HCT116 (cell line): ENCODE results near the gene PYGO1. TPM values are rescaled to one million over a fixed set of nuclear protein-coding genes. Genes with fewer than 3 reads are reported as not detected.

Experiments
- ATAC-seq: fragments of 200-7000 bp; cut with Tn5 transposase; 2 replicates; pipeline ENCODE4 v1.9.1; 2020; ENCODE audit warnings: mild to moderate bottlenecking, moderate library complexity
- BruUV-seq: library from RNA; stranded (reverse); fragments of 400-500 nt; replicated peaks from 2 replicates; lab custom pipeline; 2021; lab: Mats Ljungman, UMichigan
- CTCF ChIA-PET: fragments of 300-600 bp; sonication (Branson Sonifier 250); formaldehyde crosslinking; loops from one replicate; lab custom pipeline; 2021; ENCODE audit warnings: antibody characterized with exemption; lab: Charles Lee
- POLR2A ChIA-PET: fragments of 300-600, 350-600 bp; sonication (Branson Sonifier 250); formaldehyde crosslinking; loops from one replicate; lab custom pipeline; 2021; ENCODE audit warnings: antibody characterized with exemption; lab: Charles Lee
- RAD21 ChIA-PET, 2 experiments: fragments of 300-600 bp; sonication (Branson Sonifier 250); formaldehyde crosslinking; loops; one replicate each; lab custom pipeline; 2023; ENCODE audit warnings: low total read pairs in 2 of 2; ENCODE audit not compliant: uncharacterized antibody in 2 of 2, unreplicated experiment in 2 of 2, low non-redundant PET in 1 of 2; lab: Charles Lee
- DNase-seq: peaks from one replicate; pipeline ENCODE4 v3.0.0-alpha.2; 2010; ENCODE audit warnings: low read depth, low spot score
- H2AFZ ChIP-seq: fragments of 200-600 bp; shearing (Covaris generic), sonication (generic); 2 replicates; pipeline ENCODE4 v1.6.1; 2017; ENCODE audit warnings: low read depth, mixed run types, mixed read lengths, antibody characterized with exemption, low read length; ENCODE audit not compliant: poor library complexity, severe bottlenecking
- H3K27ac ChIP-seq: 2 replicates; pipeline ENCODE4 v1.5.1; 2012; ENCODE audit warnings: low read depth, low read length
- H3K27me3 ChIP-seq: fragments of 200-600 bp; sonication (generic); 2 replicates; pipeline ENCODE4 v1.6.1; 2016; ENCODE audit warnings: mixed run types, low read length, mixed read lengths; ENCODE audit not compliant: insufficient read depth
- H3K36me3 ChIP-seq, 2 experiments: fragments of 200-500 bp in 1 of 2; fragments of 200-600 bp in 1 of 2; sonication (Bioruptor generic) in 1 of 2; sonication (generic) in 1 of 2; 2 replicates each; pipeline versions ENCODE4 v1.5.1 to v1.6.1; 2014 to 2016; ENCODE audit warnings: low read length in 2 of 2, inconsistent platforms in 1 of 2, mixed read lengths in 1 of 2, mixed run types in 1 of 2; ENCODE audit not compliant: insufficient read depth in 2 of 2, control insufficient read depth in 1 of 2
- H3K4me1 ChIP-seq, 2 experiments: fragments of 200-600 bp in 1 of 2; sonication (generic) in 1 of 2; 2 replicates each; pipeline versions ENCODE4 v1.5.1 to v1.6.1; 2012 to 2017; ENCODE audit warnings: low read length in 2 of 2, inconsistent platforms in 1 of 2, mild to moderate bottlenecking in 1 of 2, mixed read lengths in 1 of 2, mixed run types in 1 of 2, moderate library complexity in 1 of 2; ENCODE audit not compliant: insufficient read depth in 2 of 2, control insufficient read depth in 1 of 2
- H3K4me2 ChIP-seq: fragments of 200-600 bp; sonication (generic); 2 replicates; pipeline ENCODE4 v1.6.1; 2017; ENCODE audit warnings: mixed run types, low read length, mixed read lengths
- H3K4me3 ChIP-seq, 2 experiments: fragments of 200-600 bp in 1 of 2; sonication (generic) in 1 of 2; replicated peaks in 1 of 2; 2 replicates each; pipeline ENCODE4 v1.5.1; 2011 to 2016; ENCODE audit warnings: low read length in 2 of 2, control low read depth in 1 of 2, low read depth in 1 of 2, mild to moderate bottlenecking in 1 of 2, mixed read lengths in 1 of 2, mixed run types in 1 of 2
- H3K79me2 ChIP-seq: fragments of 200-600 bp; sonication (generic); 2 replicates; pipeline ENCODE4 v1.6.1; 2017; ENCODE audit warnings: mild to moderate bottlenecking, mixed run types, low read length, moderate library complexity, mixed read lengths; ENCODE audit not compliant: insufficient read depth
- H3K9ac ChIP-seq: fragments of 200-600 bp; sonication (generic); 2 replicates; pipeline ENCODE4 v1.6.1; 2016; ENCODE audit warnings: low read length, mixed read lengths
- H3K9me2 ChIP-seq: fragments of 200-600 bp; sonication (generic), shearing (Covaris generic); 2 replicates; pipeline ENCODE4 v1.6.1; 2017; ENCODE audit warnings: mixed run types, mild to moderate bottlenecking, moderate library complexity; ENCODE audit not compliant: insufficient read depth
- H3K9me3 ChIP-seq, 2 experiments: fragments of 200-500 bp in 1 of 2; fragments of 200-600 bp in 1 of 2; sonication (Bioruptor generic) in 1 of 2; sonication (generic) in 1 of 2; 2 replicates each; pipeline ENCODE4 v1.6.1; 2014 to 2017; ENCODE audit warnings: low read length in 2 of 2, mixed read lengths in 2 of 2, inconsistent platforms in 1 of 2, low read depth in 1 of 2, mild to moderate bottlenecking in 1 of 2, mixed run types in 1 of 2, moderate library complexity in 1 of 2; ENCODE audit not compliant: control insufficient read depth in 1 of 2, insufficient read depth in 1 of 2
- H4K20me1 ChIP-seq: fragments of 200-600 bp; sonication (generic), shearing (Covaris generic); 2 replicates; pipeline ENCODE4 v1.6.1; 2017; ENCODE audit warnings: mixed run types, mild to moderate bottlenecking, moderate library complexity; ENCODE audit not compliant: insufficient read depth
- JUND ChIP-seq: IDR thresholded peaks from 2 replicates; pipeline ENCODE4 v1.6.1; 2012
- RAD21 ChIP-seq: IDR thresholded peaks from 2 replicates; pipeline ENCODE4 v1.6.1; 2012; ENCODE audit warnings: low read depth, mild to moderate bottlenecking
- TCF7L2 ChIP-seq: IDR thresholded peaks from 2 replicates; pipeline ENCODE4 v1.7.0; 2011; ENCODE audit warnings: borderline replicate concordance, inconsistent platforms; ENCODE audit not compliant: insufficient read depth, insufficient read length; ENCODE audit errors: extremely low read depth
- intact Hi-C: fragments of 100-400 bp; cut with micrococcal nuclease; formaldehyde crosslinking; loops from 2 replicates; pipeline ENCODE4 v1.10.0; 2022
- total RNA-seq: library from RNA; stranded (reverse); gene quantifications from one replicate; pipeline ENCODE4 v1.2.1, GENCODE V29; 2021; ENCODE audit not compliant: unreplicated experiment
- TF ChIP-seq, protein P1 (sequence below), 3 experiments: fragments of 200-600 bp in 1 of 3; sonication (generic) in 1 of 3; IDR thresholded peaks in 2 of 3; conservative IDR thresholded peaks in 1 of 3; 2 replicates each; pipeline ENCODE4 v1.5.1; 2012 to 2017; ENCODE audit warnings: low read depth in 2 of 3, low read length in 2 of 3, antibody characterized with exemption in 1 of 3, borderline replicate concordance in 1 of 3, control low read depth in 1 of 3, mild to moderate bottlenecking in 1 of 3, mixed read lengths in 1 of 3, mixed run types in 1 of 3, moderate library complexity in 1 of 3; ENCODE audit not compliant: insufficient read depth in 1 of 3
- TF ChIP-seq, protein P2 (sequence below): IDR thresholded peaks from 2 replicates; pipeline ENCODE4 v1.6.1; 2012

Gene PYGO1
- total RNA-seq, 1 experiment from 2014 or later, result 0.34 TPM

- H3K27me3 ChIP-seq, result no peaks in the 10 kb centered on the region
- ChIA-PET CTCF (interaction anchor here (0.6 to 2.1 kb wide), 24 partner anchors 9 to 273 kb away, joined by 3 to 20 read pairs (median 6); no protein-coding TSS in a partner anchor), RAD21 (no interaction called here), POLR2A (interaction anchor here (0.7 kb wide), 1 partner anchor 101 kb away, joined by 3 read pairs; no protein-coding TSS in a partner anchor)
- H3K9me2 ChIP-seq, result no peaks in the 10 kb centered on the region
- BruUV-seq, result no TSS peak
- H4K20me1 ChIP-seq, result no peaks in the 10 kb centered on the region
- peak overlapping the region; percentile 31; the same call in 1 of the 2 replicates for H3K4me2 ChIP-seq
- no peaks in the 10 kb centered on the region for H3K9me3 ChIP-seq
- no peak overlapping the region for H3K27ac ChIP-seq
- DNase-seq, result peak; percentile 32
- peak overlapping the region; percentile 79 for H2AFZ ChIP-seq
- peak; percentile 97 for ATAC-seq
- H3K9ac ChIP-seq, result no peak overlapping the region
- intact Hi-C loops, result loop anchor here (1.0 to 10.0 kb wide), 2 partner anchors 115 to 268 kb away; no protein-coding TSS in a partner anchor
- H3K36me3 ChIP-seq, result no peaks in the 10 kb centered on the region
- H3K4me1 ChIP-seq, result peaks cover 0 to 5% of the 10 kb centered on the region in 2 experiments; a peak in 2 of 4 replicates
- H3K79me2 ChIP-seq, result no peaks in the 10 kb centered on the region
- no peak overlapping the region for H3K4me3 ChIP-seq
- no peak for TF ChIP-seq JUND
- TF ChIP-seq RAD21, result peak; percentile 60
- TF ChIP-seq, protein P1, sequence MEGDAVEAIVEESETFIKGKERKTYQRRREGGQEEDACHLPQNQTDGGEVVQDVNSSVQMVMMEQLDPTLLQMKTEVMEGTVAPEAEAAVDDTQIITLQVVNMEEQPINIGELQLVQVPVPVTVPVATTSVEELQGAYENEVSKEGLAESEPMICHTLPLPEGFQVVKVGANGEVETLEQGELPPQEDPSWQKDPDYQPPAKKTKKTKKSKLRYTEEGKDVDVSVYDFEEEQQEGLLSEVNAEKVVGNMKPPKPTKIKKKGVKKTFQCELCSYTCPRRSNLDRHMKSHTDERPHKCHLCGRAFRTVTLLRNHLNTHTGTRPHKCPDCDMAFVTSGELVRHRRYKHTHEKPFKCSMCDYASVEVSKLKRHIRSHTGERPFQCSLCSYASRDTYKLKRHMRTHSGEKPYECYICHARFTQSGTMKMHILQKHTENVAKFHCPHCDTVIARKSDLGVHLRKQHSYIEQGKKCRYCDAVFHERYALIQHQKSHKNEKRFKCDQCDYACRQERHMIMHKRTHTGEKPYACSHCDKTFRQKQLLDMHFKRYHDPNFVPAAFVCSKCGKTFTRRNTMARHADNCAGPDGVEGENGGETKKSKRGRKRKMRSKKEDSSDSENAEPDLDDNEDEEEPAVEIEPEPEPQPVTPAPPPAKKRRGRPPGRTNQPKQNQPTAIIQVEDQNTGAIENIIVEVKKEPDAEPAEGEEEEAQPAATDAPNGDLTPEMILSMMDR (IDR thresholded peaks at IDR 0.05 in 2 of 3, conservative IDR thresholded peaks at IDR 0.05 in 1 of 3; ENCODE audit: borderline replicate concordance in 1 of 3, insufficient read depth in 1 of 3, low read depth in 2 of 3, low read length in 2 of 3), result peak; percentile 60 to 82 (median 78); a peak in 5 of 6 replicates
- TF ChIP-seq, protein P2, sequence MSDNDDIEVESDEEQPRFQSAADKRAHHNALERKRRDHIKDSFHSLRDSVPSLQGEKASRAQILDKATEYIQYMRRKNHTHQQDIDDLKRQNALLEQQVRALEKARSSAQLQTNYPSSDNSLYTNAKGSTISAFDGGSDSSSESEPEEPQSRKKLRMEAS, result peak; percentile 97
- peak; percentile 13 for TF ChIP-seq TCF7L2
Measured at GRCh38 chr15:55526559-55527036, 61.5 kb downstream of the PYGO1 start.
